GM12878 (cell line): ENCODE data around the gene LRRTM3. TPM values are rescaled to one million over a fixed set of nuclear protein-coding genes. Genes with fewer than 3 reads are reported as not detected.

ENCODE experiments used
- ATAC-seq: fragments of 200-7000 bp; cut with Tn5 transposase; 3 replicates; pipeline ENCODE4 v1.9.1; 2020; ENCODE audit warnings: mild to moderate bottlenecking, moderate library complexity
- BruUV-seq: library from RNA; stranded (reverse); fragments of 400-500 nt; replicated peaks from 2 replicates; lab custom pipeline; 2021; lab: Mats Ljungman, UMichigan
- CTCF ChIA-PET: fragments of 300-600 bp; sonication (Branson Sonifier 250); formaldehyde crosslinking; extraction: SDS; loops from one replicate; lab custom pipeline; 2021; ENCODE audit warnings: inconsistent platforms; lab: Yijun Ruan, JAX
- POLR2A ChIA-PET: fragments of 350-600 bp; formaldehyde crosslinking; extraction: SDS; loops from one replicate; lab custom pipeline; 2021; ENCODE audit warnings: inconsistent platforms; lab: Charles Lee
- RAD21 ChIA-PET: fragments of 300-600 bp; sonication (Branson Sonifier 250); formaldehyde crosslinking; loops from one replicate; lab custom pipeline; 2023; ENCODE audit warnings: antibody characterized with exemption; ENCODE audit not compliant: unreplicated experiment; lab: Charles Lee
- SMC1A ChIA-PET: fragments of 300-600 bp; sonication (Branson Sonifier 250); formaldehyde crosslinking; loops from one replicate; lab custom pipeline; 2023; ENCODE audit not compliant: unreplicated experiment, uncharacterized antibody; lab: Charles Lee
- DNase-seq: peaks from one replicate; pipeline ENCODE4 v3.0.0-alpha.2; 2011; ENCODE audit warnings: low read depth, low spot score
- FAIRE-seq: peaks from 3 replicates; lab custom pipeline; 2011; peaks lifted over from hg19 to GRCh38; lab: Jason Lieb, UNC
- H2AFZ ChIP-seq: 2 replicates; pipeline ENCODE4 v1.6.0; 2011; ENCODE audit warnings: low read depth, low read length, control low read depth; ENCODE audit not compliant: control insufficient read depth
- H3K27ac ChIP-seq: 2 replicates; pipeline ENCODE4 v1.5.1; 2011; ENCODE audit warnings: control low read depth; ENCODE audit not compliant: control insufficient read depth, insufficient read depth
- H3K27me3 ChIP-seq, 2 experiments: replicated peaks in 1 of 2; 2 replicates each; pipeline versions ENCODE4 v1.6.0 to v1.6.1; 2011; ENCODE audit warnings: low read length in 1 of 2; ENCODE audit not compliant: control insufficient read depth in 2 of 2, insufficient read depth in 2 of 2
- H3K36me3 ChIP-seq, 2 experiments: 2 replicates each; pipeline ENCODE4 v1.5.1; 2011; ENCODE audit warnings: low read length in 1 of 2; ENCODE audit not compliant: control insufficient read depth in 2 of 2, insufficient read depth in 2 of 2
- H3K4me1 ChIP-seq: 2 replicates; pipeline ENCODE4 v1.6.1; 2011; ENCODE audit warnings: mild to moderate bottlenecking, low read length, moderate library complexity, mixed read lengths; ENCODE audit not compliant: control insufficient read depth, insufficient read depth
- H3K4me2 ChIP-seq: 2 replicates; pipeline ENCODE4 v1.6.0; 2011; ENCODE audit warnings: control low read depth; ENCODE audit not compliant: control insufficient read depth, insufficient read depth
- H3K4me3 ChIP-seq: fragments of 200-600 bp; sonication (generic); 2 replicates; pipeline ENCODE4 v1.5.1; 2016
- H3K79me2 ChIP-seq: 2 replicates; pipeline ENCODE4 v1.6.0; 2011; ENCODE audit warnings: low read length; ENCODE audit not compliant: control insufficient read depth, insufficient read depth
- H3K9ac ChIP-seq: 2 replicates; pipeline ENCODE4 v1.8.0; 2011; ENCODE audit warnings: low read length, control low read depth, mixed read lengths; ENCODE audit not compliant: control insufficient read depth, insufficient read depth
- H3K9me3 ChIP-seq: replicated peaks from 3 replicates; pipeline ENCODE4 v1.5.1; 2011; ENCODE audit warnings: mild to moderate bottlenecking, low read length; ENCODE audit not compliant: control insufficient read depth, insufficient read depth
- H4K20me1 ChIP-seq: 2 replicates; pipeline ENCODE4 v1.6.0; 2011; ENCODE audit not compliant: control insufficient read depth, insufficient read depth
- ESRRA ChIP-seq: IDR thresholded peaks from 2 replicates; pipeline ENCODE4 v1.6.1; 2012; ENCODE audit warnings: mild to moderate bottlenecking, low read length, improper control_type of control experiment
- MYB ChIP-seq: fragments of 150-350 bp; IDR thresholded peaks from 2 replicates; pipeline ENCODE4 v1.6.1; 2014; ENCODE audit warnings: mild to moderate bottlenecking, low read depth, low read length, borderline replicate concordance
- NR2C2 ChIP-seq: IDR thresholded peaks from 2 replicates; pipeline ENCODE4 v1.6.1; 2011; ENCODE audit warnings: borderline replicate concordance, low read depth; ENCODE audit not compliant: control insufficient read depth, insufficient read length
- PAX5 ChIP-seq: IDR thresholded peaks from 2 replicates; pipeline ENCODE4 v1.6.1; 2011; ENCODE audit warnings: low read depth, low read length, borderline replicate concordance
- RAD21 ChIP-seq: IDR thresholded peaks from 2 replicates; pipeline ENCODE4 v1.6.1; 2011; ENCODE audit warnings: mild to moderate bottlenecking, low read depth, low read length, moderate library complexity; ENCODE audit not compliant: insufficient read depth
- RCOR1 ChIP-seq: conservative IDR thresholded peaks from 2 replicates; pipeline ENCODE4 v1.6.1; 2012; ENCODE audit warnings: low read depth, low read length, improper control_type of control experiment
- ZBED1 ChIP-seq: IDR thresholded peaks from 2 replicates; pipeline ENCODE4 v1.6.1; 2016; ENCODE audit warnings: borderline replicate concordance
- ZSCAN29 ChIP-seq: fragments of 450-650 bp; IDR thresholded peaks from 2 replicates; pipeline ENCODE4 v1.6.1; 2017; ENCODE audit warnings: mild to moderate bottlenecking, moderate library complexity
- WGBS: methylation state at CpG from one replicate; pipeline ENCODE4 v1.1.6; 2016; ENCODE audit warnings: low lambda C conversion rate; ENCODE audit not compliant: insufficient replicate concordance, insufficient coverage; ENCODE audit errors: missing lambda C conversion rate; 5-methylcytosine and 5-hydroxymethylcytosine counted together
- in situ Hi-C: fragments of 300-500 bp; cut with MboI; formaldehyde crosslinking; loops from 9 replicates; pipeline ENCODE4 v1.14.3; 2018; ENCODE audit warnings: mixed read lengths
- intact Hi-C: fragments of 100-400 bp; cut with micrococcal nuclease; formaldehyde crosslinking; loops from one replicate; pipeline ENCODE4 v1.14.2; 2022; ENCODE audit not compliant: unreplicated experiment
- polyA plus RNA-seq, 11 experiments: library from polyadenylated mRNA; depleted of rRNA in 4 of 11; unstranded in 6 of 11; stranded (reverse) in 5 of 11; fragments of >200 nt; fragmentation: Nextera tagmentation in 4 of 11; fragmentation: Illumina TruSeq in 1 of 11; extraction: Ambion mirVana in 4 of 11; extraction: Trizol in 1 of 11; gene quantifications; 1 replicate in 1 of 11; 2 replicates in 10 of 11; pipeline versions ENCODE4 v1.2.1 to v1.2.3, GENCODE V29; 2011 to 2016; ENCODE audit warnings: inconsistent platforms in 2 of 11, missing spikeins in 2 of 11, low read depth in 1 of 11
- total RNA-seq, 4 experiments: library from RNA; depleted of rRNA in 3 of 4; stranded (reverse); fragments of >200 nt in 3 of 4; fragmentation: Illumina TruSeq in 1 of 4; extraction: Trizol in 1 of 4; gene quantifications; 2 replicates each; pipeline versions ENCODE4 v1.2.1 to v1.2.3, GENCODE V29; 2013 to 2021
- TF ChIP-seq, protein P1 (sequence below): fragments of 450-650 bp; formaldehyde crosslinking; IDR thresholded peaks from 2 replicates; pipeline ENCODE4 v1.4.0; 2020; ENCODE audit warnings: mild to moderate bottlenecking, moderate library complexity
- TF ChIP-seq, protein P2 (sequence below): fragments of 450-650 bp; IDR thresholded peaks from 2 replicates; pipeline ENCODE4 v1.6.1; 2017; ENCODE audit warnings: low read depth, mild to moderate bottlenecking, moderate library complexity
- TF ChIP-seq, protein P3 (sequence below): IDR thresholded peaks from 2 replicates; pipeline ENCODE4 v1.6.1; 2011; ENCODE audit warnings: mild to moderate bottlenecking, low read depth, low read length, moderate library complexity; ENCODE audit not compliant: insufficient replicate concordance
- TF ChIP-seq, protein P4 (sequence below): fragments of 450-650 bp; IDR thresholded peaks from 2 replicates; pipeline ENCODE4 v1.6.1; 2018; ENCODE audit warnings: mild to moderate bottlenecking, low read depth, moderate library complexity; ENCODE audit not compliant: partially characterized antibody
- TF ChIP-seq, protein P5 (sequence below): IDR thresholded peaks from 2 replicates; pipeline ENCODE4 v1.6.1; 2012; ENCODE audit warnings: low read depth, low read length, improper control_type of control experiment

Gene LRRTM3
- total and polyA plus RNA-seq, 10 of the 15 experiments (the other 5 are each of a cell fraction or from before 2014, with no cell fraction given), result not detected

GRCh38 chr10:67004690-67005089 is 78.9 kb downstream of the LRRTM3 start (continued):
- TF ChIP-seq, protein P1, sequence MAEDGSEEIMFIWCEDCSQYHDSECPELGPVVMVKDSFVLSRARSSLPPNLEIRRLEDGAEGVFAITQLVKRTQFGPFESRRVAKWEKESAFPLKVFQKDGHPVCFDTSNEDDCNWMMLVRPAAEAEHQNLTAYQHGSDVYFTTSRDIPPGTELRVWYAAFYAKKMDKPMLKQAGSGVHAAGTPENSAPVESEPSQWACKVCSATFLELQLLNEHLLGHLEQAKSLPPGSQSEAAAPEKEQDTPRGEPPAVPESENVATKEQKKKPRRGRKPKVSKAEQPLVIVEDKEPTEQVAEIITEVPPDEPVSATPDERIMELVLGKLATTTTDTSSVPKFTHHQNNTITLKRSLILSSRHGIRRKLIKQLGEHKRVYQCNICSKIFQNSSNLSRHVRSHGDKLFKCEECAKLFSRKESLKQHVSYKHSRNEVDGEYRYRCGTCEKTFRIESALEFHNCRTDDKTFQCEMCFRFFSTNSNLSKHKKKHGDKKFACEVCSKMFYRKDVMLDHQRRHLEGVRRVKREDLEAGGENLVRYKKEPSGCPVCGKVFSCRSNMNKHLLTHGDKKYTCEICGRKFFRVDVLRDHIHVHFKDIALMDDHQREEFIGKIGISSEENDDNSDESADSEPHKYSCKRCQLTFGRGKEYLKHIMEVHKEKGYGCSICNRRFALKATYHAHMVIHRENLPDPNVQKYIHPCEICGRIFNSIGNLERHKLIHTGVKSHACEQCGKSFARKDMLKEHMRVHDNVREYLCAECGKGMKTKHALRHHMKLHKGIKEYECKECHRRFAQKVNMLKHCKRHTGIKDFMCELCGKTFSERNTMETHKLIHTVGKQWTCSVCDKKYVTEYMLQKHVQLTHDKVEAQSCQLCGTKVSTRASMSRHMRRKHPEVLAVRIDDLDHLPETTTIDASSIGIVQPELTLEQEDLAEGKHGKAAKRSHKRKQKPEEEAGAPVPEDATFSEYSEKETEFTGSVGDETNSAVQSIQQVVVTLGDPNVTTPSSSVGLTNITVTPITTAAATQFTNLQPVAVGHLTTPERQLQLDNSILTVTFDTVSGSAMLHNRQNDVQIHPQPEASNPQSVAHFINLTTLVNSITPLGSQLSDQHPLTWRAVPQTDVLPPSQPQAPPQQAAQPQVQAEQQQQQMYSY (CRISPR knock-in tag), result no peak
- TF ChIP-seq ZSCAN29, result no peak

GRCh38 chr10:67005981-67006380 is 80.1 kb downstream of the LRRTM3 start:
- WGBS, result 9% methylated on average over 1 of the region's 1 CpG
- ChIA-PET SMC1A (interaction anchor here (0.9 to 1.4 kb wide), 4 partner anchors 8 to 300 kb away, joined by 3 to 5 read pairs (median 4); no protein-coding TSS in a partner anchor), POLR2A (no interaction called here), CTCF (interaction anchor here (0.6 to 0.9 kb wide), 2 partner anchors 9 to 1385 kb away, joined by 3 to 5 read pairs; no protein-coding TSS in a partner anchor), RAD21 (no interaction called here)
- Histone ChIP-seq H4K20me1 (no peaks in the 10 kb centered on the region), H3K27ac (no peak overlapping the region), H2AFZ (no peak overlapping the region), H3K27me3 (no peaks in the 10 kb centered on the region), H3K79me2 (no peaks in the 10 kb centered on the region), H3K4me3 (no peak overlapping the region), H3K36me3 (no peaks in the 10 kb centered on the region), H3K4me2 (no peak overlapping the region), H3K4me1 (no peaks in the 10 kb centered on the region), H3K9ac (no peak overlapping the region), H3K9me3 (no peaks in the 10 kb centered on the region)
- in situ Hi-C loops, result no loop called here
- no peak for ATAC-seq
- intact Hi-C loops, result no loop called here
- FAIRE-seq, result no peak
- no peak for DNase-seq
- BruUV-seq, result no TSS peak
- TF ChIP-seq ESRRA, result no peak
- TF ChIP-seq, protein P2, sequence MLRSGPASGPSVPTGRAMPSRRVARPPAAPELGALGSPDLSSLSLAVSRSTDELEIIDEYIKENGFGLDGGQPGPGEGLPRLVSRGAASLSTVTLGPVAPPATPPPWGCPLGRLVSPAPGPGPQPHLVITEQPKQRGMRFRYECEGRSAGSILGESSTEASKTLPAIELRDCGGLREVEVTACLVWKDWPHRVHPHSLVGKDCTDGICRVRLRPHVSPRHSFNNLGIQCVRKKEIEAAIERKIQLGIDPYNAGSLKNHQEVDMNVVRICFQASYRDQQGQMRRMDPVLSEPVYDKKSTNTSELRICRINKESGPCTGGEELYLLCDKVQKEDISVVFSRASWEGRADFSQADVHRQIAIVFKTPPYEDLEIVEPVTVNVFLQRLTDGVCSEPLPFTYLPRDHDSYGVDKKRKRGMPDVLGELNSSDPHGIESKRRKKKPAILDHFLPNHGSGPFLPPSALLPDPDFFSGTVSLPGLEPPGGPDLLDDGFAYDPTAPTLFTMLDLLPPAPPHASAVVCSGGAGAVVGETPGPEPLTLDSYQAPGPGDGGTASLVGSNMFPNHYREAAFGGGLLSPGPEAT, result no peak
- TF ChIP-seq PAX5, result no peak
- TF ChIP-seq RAD21, result no peak
- TF ChIP-seq NR2C2, result no peak
- TF ChIP-seq, protein P3, sequence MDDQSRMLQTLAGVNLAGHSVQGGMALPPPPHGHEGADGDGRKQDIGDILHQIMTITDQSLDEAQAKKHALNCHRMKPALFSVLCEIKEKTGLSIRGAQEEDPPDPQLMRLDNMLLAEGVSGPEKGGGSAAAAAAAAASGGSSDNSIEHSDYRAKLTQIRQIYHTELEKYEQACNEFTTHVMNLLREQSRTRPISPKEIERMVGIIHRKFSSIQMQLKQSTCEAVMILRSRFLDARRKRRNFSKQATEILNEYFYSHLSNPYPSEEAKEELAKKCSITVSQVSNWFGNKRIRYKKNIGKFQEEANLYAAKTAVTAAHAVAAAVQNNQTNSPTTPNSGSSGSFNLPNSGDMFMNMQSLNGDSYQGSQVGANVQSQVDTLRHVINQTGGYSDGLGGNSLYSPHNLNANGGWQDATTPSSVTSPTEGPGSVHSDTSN, result no peak
- TF ChIP-seq, protein P4, sequence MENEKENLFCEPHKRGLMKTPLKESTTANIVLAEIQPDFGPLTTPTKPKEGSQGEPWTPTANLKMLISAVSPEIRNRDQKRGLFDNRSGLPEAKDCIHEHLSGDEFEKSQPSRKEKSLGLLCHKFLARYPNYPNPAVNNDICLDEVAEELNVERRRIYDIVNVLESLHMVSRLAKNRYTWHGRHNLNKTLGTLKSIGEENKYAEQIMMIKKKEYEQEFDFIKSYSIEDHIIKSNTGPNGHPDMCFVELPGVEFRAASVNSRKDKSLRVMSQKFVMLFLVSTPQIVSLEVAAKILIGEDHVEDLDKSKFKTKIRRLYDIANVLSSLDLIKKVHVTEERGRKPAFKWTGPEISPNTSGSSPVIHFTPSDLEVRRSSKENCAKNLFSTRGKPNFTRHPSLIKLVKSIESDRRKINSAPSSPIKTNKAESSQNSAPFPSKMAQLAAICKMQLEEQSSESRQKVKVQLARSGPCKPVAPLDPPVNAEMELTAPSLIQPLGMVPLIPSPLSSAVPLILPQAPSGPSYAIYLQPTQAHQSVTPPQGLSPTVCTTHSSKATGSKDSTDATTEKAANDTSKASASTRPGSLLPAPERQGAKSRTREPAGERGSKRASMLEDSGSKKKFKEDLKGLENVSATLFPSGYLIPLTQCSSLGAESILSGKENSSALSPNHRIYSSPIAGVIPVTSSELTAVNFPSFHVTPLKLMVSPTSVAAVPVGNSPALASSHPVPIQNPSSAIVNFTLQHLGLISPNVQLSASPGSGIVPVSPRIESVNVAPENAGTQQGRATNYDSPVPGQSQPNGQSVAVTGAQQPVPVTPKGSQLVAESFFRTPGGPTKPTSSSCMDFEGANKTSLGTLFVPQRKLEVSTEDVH, result no peak
- TF ChIP-seq, protein P5, sequence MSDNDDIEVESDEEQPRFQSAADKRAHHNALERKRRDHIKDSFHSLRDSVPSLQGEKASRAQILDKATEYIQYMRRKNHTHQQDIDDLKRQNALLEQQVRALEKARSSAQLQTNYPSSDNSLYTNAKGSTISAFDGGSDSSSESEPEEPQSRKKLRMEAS, result no peak
- no peak for TF ChIP-seq RCOR1
- TF ChIP-seq ZBED1, result no peak
- TF ChIP-seq MYB, result no peak
